Natural killer cell (primary cell): ENCODE measurements around the gene XK. TPM values are rescaled to one million over a fixed set of nuclear protein-coding genes. Genes with fewer than 3 reads are reported as not detected.

Experiments used
- ATAC-seq, 3 donors: fragments of 150-1000 bp in 2 of 3; fragments of 200-7000 bp in 1 of 3; cut with Tn5 transposase; 1 replicate in 1 of 3; 2 replicates in 2 of 3; pipeline ENCODE4 v1.10.0; 2021; ENCODE audit warnings: mild to moderate bottlenecking in 2 of 3, moderate library complexity in 2 of 3
- DNase-seq, 2 donors: peaks; one replicate each; pipeline versions ENCODE4 v3.0.0 to v3.0.0-alpha.2; 2013 to 2021; ENCODE audit warnings: mixed read lengths in 1 of 2
- H3K27ac ChIP-seq: one replicate; pipeline ENCODE4 v1.5.1; 2013; ENCODE audit warnings: mild to moderate bottlenecking, low read length
- H3K27me3 ChIP-seq: one replicate; pipeline ENCODE4 v1.6.1; 2013; ENCODE audit warnings: low read length; ENCODE audit not compliant: control insufficient read depth, insufficient read depth
- H3K36me3 ChIP-seq: one replicate; pipeline ENCODE4 v1.6.1; 2013; ENCODE audit warnings: low read length; ENCODE audit not compliant: control insufficient read depth, insufficient read depth
- H3K4me1 ChIP-seq: one replicate; pipeline ENCODE4 v1.6.1; 2013; ENCODE audit warnings: low read length; ENCODE audit not compliant: control insufficient read depth, insufficient read depth
- H3K4me3 ChIP-seq: one replicate; pipeline ENCODE4 v1.5.1; 2013; ENCODE audit warnings: low read length
- H3K9me3 ChIP-seq: one replicate; pipeline ENCODE4 v1.6.1; 2013; ENCODE audit warnings: low read length; ENCODE audit not compliant: control insufficient read depth, insufficient read depth
- H3K27ac Mint-ChIP-seq, 2 donors: one replicate each; pipeline ENCODE4 v1.8.0; 2022; ENCODE audit warnings: mild to moderate bottlenecking in 2 of 2, mixed read lengths in 2 of 2, moderate library complexity in 1 of 2
- H3K27me3 Mint-ChIP-seq, 2 donors: one replicate each; pipeline ENCODE4 v1.8.0; 2022; ENCODE audit warnings: low read depth in 2 of 2, mixed read lengths in 2 of 2
- H3K36me3 Mint-ChIP-seq: one replicate; pipeline ENCODE4 v1.8.0; 2022; ENCODE audit warnings: mixed read lengths
- H3K4me1 Mint-ChIP-seq, 2 donors: one replicate each; pipeline ENCODE4 v1.8.0; 2022; ENCODE audit warnings: mixed read lengths in 2 of 2
- H3K4me3 Mint-ChIP-seq: one replicate; pipeline ENCODE4 v1.8.0; 2022; ENCODE audit warnings: mild to moderate bottlenecking, moderate library complexity, mixed read lengths
- H3K9me3 Mint-ChIP-seq, 2 donors: one replicate each; pipeline ENCODE4 v1.8.0; 2022; ENCODE audit warnings: mixed read lengths in 2 of 2
- WGBS: methylation state at CpG from one replicate; pipeline ENCODE4 v1.1.7; 2013; ENCODE audit warnings: missing lambda C conversion rate; ENCODE audit not compliant: insufficient coverage; 5-methylcytosine and 5-hydroxymethylcytosine counted together
- intact Hi-C: fragments of 100-400 bp; cut with micrococcal nuclease; formaldehyde crosslinking; loops from one replicate; pipeline ENCODE4 v1.14.2; 2022
- total RNA-seq, 4 donors: library from RNA; stranded (reverse); fragments of 120-200 nt in 1 of 4; gene quantifications; one replicate each; pipeline versions ENCODE4 v1.2.3 to v1.2.4, GENCODE V29; 2013 to 2022
- TF ChIP-seq, protein P1 (sequence below): fragments of 200-600 bp; IDR thresholded peaks from one replicate; pipeline ENCODE4 v1.8.0; 2022; ENCODE audit warnings: antibody characterized with exemption

XK gene
- total RNA-seq, 3 donors from 2014 or later (not counting 1 experiment from before 2014, with no cell fraction given): 0.29 to 1.3 (median 0.56) TPM

DNA sequence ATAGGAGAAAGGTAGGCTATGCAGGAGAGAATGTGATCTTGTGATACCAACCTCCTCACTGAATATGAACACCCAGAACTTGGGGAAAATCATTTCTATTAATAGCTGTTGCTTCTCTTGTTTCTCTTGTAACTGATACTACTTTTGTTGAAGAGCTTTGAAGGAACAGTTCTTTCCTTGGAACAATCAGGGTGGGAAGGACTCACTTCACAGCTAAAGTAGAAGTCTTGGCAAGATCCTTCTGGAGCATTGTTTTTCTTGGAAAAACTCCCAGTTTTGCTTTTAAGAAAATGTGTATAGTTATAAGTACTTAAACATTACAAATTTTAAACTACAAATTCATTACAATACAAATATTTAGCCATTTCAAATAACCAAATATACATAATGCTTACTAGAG lies 19.1 kb upstream of the XK start:
- TF ChIP-seq, protein P1, sequence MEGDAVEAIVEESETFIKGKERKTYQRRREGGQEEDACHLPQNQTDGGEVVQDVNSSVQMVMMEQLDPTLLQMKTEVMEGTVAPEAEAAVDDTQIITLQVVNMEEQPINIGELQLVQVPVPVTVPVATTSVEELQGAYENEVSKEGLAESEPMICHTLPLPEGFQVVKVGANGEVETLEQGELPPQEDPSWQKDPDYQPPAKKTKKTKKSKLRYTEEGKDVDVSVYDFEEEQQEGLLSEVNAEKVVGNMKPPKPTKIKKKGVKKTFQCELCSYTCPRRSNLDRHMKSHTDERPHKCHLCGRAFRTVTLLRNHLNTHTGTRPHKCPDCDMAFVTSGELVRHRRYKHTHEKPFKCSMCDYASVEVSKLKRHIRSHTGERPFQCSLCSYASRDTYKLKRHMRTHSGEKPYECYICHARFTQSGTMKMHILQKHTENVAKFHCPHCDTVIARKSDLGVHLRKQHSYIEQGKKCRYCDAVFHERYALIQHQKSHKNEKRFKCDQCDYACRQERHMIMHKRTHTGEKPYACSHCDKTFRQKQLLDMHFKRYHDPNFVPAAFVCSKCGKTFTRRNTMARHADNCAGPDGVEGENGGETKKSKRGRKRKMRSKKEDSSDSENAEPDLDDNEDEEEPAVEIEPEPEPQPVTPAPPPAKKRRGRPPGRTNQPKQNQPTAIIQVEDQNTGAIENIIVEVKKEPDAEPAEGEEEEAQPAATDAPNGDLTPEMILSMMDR: no peak
- H3K9me3 Mint-ChIP-seq: no peaks in the 10 kb centered on the region
- H3K36me3 ChIP-seq: no peaks in the 10 kb centered on the region
- intact Hi-C loops: no loop called here
- no peaks in the 10 kb centered on the region for H3K9me3 ChIP-seq
- H3K27ac Mint-ChIP-seq: no peak overlapping the region
- no peaks in the 10 kb centered on the region for H3K4me1 ChIP-seq
- H3K27me3 Mint-ChIP-seq: no peaks in the 10 kb centered on the region
- no peak overlapping the region for H3K4me3 ChIP-seq
- ATAC-seq (no peak), DNase-seq (no peak)
- no peaks in the 10 kb centered on the region for H3K27me3 ChIP-seq
- no peaks in the 10 kb centered on the region for H3K4me1 Mint-ChIP-seq
- H3K36me3 Mint-ChIP-seq: no peaks in the 10 kb centered on the region
- H3K4me3 Mint-ChIP-seq: no peak overlapping the region
- no peak overlapping the region for H3K27ac ChIP-seq

DNA sequence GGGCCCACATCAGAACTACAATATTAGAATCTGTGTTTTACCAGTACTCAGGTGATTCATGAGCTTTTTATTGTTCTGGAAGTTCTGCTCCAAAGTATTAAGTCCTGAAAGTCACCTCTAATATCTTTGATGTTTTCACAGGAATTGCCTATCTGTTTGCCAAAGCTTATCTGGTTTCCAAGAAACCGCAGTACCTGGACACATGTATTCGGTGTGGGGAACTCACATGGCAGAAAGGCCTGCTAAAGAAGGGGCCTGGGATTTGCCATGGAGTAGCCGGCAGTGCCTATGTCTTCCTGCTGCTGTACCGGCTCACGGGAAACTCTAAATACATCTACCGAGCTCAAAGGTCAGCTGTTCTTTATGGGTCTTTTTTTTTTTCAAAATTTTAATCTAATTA lies 18.4 kb upstream of the XK start:
- intact Hi-C loops: no loop called here
- no peak overlapping the region for H3K4me3 Mint-ChIP-seq

DNA sequence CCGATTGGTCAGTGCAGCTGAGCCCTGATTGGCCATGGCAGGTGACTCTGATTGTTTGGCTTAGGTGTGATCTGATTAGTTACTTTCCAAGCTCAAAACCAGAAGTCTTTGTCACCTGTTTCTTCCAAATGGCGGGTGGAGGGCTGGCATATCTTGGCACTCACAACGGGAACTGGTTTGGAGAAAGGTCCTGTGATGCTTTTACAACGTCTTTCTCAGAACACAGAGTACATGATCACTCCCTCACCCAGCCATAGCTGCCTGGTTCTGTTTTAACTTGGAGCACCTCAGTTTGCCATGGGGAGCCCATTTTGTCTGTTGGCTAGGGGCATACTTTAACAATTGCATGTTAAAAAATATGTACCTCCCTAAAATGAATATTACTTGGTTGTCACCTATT lies 13.0 kb upstream of the XK start:
- Mint-ChIP-seq H3K9me3 (no peaks in the 10 kb centered on the region), H3K4me1 (no peaks in the 10 kb centered on the region), H3K27me3 (peaks cover 0 to 7% of the 10 kb centered on the region in 2 donors), H3K36me3 (no peaks in the 10 kb centered on the region), H3K27ac (no peak overlapping the region), H3K4me3 (no peak overlapping the region)
- H3K27ac ChIP-seq: no peak overlapping the region
- TF ChIP-seq, protein P1: no peak
- ATAC-seq: no peak
- no peaks in the 10 kb centered on the region for H3K4me1 ChIP-seq
- no peaks in the 10 kb centered on the region for H3K9me3 ChIP-seq
- intact Hi-C loops: no loop called here
- no peaks in the 10 kb centered on the region for H3K27me3 ChIP-seq
- DNase-seq: no peak
- no peak overlapping the region for H3K4me3 ChIP-seq
- WGBS: 80% methylated on average over 4 of the region's 4 CpGs
- H3K36me3 ChIP-seq: no peaks in the 10 kb centered on the region

More for the DNA sequence above, 18.4 kb upstream of the XK start:
- Histone ChIP-seq H3K27me3 (no peaks in the 10 kb centered on the region), H3K36me3 (no peaks in the 10 kb centered on the region), H3K9me3 (no peaks in the 10 kb centered on the region), H3K27ac (no peak overlapping the region), H3K4me1 (no peaks in the 10 kb centered on the region), H3K4me3 (no peak overlapping the region)
- Mint-ChIP-seq H3K36me3 (no peaks in the 10 kb centered on the region), H3K27ac (no peak overlapping the region), H3K27me3 (no peaks in the 10 kb centered on the region), H3K4me1 (no peaks in the 10 kb centered on the region), H3K9me3 (no peaks in the 10 kb centered on the region)
- DNase-seq (no peak), ATAC-seq (no peak)
- 96% methylated on average over 3 of the region's 6 CpGs for WGBS
- TF ChIP-seq, protein P1: no peak

DNA sequence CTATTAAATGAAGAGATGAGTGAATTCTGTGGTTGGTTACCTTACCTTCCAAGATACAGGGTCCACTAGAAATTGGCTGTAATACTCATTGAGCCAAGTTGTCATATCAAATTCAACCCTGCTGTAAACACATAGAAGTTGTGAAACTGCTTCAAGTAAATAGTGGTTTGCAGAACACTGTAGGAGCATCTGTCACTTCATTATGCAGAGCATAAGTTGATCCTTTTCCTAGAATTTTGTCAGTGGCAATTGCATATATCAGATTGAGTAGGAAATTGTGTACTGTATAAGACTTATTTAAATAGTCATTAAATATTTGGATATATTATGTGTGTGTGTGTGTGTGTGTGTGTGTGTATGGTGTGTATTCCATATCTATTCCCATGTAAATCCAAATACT lies 8.8 kb upstream of the XK start:
- peaks cover 0 to 7% of the 10 kb centered on the region in 2 donors for H3K27me3 Mint-ChIP-seq
- H3K4me3 ChIP-seq: no peak overlapping the region
- intact Hi-C loops: no loop called here
- no peaks in the 10 kb centered on the region for H3K4me1 Mint-ChIP-seq
- H3K9me3 ChIP-seq: no peaks in the 10 kb centered on the region
- TF ChIP-seq, protein P1: no peak
- no peaks in the 10 kb centered on the region for H3K27me3 ChIP-seq
- no peaks in the 10 kb centered on the region for H3K36me3 Mint-ChIP-seq
- no peaks in the 10 kb centered on the region for H3K9me3 Mint-ChIP-seq
- no peaks in the 10 kb centered on the region for H3K36me3 ChIP-seq
- H3K4me1 ChIP-seq: no peaks in the 10 kb centered on the region
- DNase-seq: no peak
- H3K4me3 Mint-ChIP-seq: no peak overlapping the region
- no peak overlapping the region for H3K27ac ChIP-seq
- ATAC-seq: no peak
- no peak overlapping the region for H3K27ac Mint-ChIP-seq
